ENCODE results near the gene TGFB3.
"Not testable (repeated sequence)": the region's sequence is repeated elsewhere in the genome, so short reads cannot be mapped to it uniquely, and the experiment has no call there.

The TGFB3 gene

DNA sequence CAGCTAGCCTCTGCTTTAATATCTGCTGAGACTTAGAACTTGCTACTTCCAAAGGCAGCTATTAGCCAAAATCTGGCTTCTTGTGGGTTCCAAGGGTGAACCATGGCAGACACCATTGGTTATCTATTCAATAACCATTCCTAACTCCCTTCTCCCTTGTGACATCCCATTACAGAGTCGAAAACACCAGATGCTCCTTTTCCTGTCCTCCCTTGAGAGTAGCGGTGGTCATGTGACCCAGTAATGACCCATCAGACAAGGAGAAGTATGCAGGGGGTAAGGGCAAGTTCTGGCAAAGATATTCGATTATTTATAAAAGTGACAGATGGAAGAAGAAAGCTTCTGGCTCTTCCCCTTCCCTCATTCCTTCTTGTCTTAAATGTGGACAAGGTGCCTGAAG lies 20.1 kb downstream of the TGFB3 start:
- DNase-seq (ENCODE audit: low read depth in 1 of 2, low spot score in 1 of 2), result no peak

DNA sequence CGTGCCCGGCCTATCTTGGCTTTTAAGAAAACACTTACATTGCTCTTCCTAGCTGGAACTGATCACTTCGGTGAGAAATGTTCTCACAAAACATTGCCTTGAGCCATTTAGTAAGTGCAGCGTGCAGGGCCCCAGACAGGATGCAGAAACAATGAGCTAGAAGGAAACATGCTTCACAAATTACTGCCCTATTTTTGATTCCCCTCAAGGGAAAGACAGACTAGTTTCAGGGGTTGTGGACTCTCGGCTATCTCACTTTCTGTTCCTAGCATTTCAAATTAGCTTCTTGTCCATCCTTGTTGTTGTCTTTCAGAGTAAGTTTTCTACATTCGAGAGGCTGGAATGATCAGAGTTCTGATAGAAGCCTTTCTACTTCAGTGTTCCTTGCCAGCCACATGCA lies 21.6 kb downstream of the TGFB3 start:
- no peak for DNase-seq (ENCODE audit: low read depth in 1 of 2, low spot score in 1 of 2)

DNA sequence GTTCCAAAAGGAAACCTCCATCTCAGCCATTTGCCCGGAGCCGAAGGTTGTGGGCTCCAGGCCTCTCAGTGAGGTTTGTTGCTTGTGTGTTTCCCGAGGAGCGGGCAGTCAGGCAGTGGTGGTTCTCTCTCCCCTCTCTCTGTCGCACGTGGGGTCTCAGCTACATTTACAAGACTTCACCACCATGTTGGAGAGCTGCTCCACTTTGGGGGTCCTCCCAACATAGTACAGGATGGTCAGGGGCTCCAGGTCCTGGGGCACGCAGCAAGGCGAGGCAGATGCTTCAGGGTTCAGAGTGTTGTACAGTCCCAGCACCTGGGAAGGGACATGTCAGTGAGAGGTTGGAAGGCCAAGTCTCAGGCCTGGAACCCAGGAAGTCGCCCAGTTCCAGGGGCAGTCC lies 22.8 kb downstream of the TGFB3 start:
- no peak for DNase-seq (ENCODE audit: low read depth in 1 of 2, low spot score in 1 of 2)

DNA sequence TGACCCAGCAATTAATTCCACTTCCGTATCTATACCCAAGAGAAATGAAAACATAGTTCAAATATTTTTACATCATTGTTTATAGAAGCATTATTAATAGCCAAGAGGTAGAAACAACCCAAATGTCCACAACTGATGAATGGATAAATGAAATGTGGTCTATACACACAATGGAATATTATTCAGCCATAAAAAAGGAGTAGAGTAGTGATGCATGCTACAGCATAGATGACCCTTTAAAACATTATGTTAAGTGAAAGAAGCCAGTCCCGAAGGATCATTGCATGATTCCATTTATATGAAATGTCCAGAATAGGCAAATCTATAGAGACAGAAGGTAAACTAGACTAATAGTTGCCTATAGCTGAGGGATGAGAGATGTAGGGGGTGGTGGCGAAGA lies 29.3 kb downstream of the TGFB3 start:
- no peak for DNase-seq (ENCODE audit: low read depth in 1 of 2, low spot score in 1 of 2)

DNA sequence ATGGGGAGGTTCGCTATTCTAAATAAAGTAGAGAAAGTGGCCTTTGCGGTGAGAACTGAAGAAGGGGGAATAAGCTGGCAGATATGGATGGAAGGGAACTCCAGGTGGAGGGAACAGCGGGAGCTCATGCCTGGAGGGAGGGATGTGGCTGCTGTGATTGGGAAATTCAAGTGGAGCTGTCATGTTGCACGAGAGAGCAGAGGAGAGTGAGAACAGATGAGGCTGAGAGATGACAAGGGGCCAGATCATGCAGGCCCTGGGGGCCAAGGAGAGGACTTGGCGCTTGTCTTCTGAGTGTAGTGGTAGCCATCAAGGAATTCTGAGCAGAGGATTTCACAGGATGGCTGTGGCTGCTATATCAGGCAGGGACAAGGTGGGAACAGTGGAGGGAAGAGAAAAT lies 35.0 kb downstream of the TGFB3 start:
- DNase-seq (ENCODE audit: low read depth in 1 of 2, low spot score in 1 of 2), result no peak

DNA sequence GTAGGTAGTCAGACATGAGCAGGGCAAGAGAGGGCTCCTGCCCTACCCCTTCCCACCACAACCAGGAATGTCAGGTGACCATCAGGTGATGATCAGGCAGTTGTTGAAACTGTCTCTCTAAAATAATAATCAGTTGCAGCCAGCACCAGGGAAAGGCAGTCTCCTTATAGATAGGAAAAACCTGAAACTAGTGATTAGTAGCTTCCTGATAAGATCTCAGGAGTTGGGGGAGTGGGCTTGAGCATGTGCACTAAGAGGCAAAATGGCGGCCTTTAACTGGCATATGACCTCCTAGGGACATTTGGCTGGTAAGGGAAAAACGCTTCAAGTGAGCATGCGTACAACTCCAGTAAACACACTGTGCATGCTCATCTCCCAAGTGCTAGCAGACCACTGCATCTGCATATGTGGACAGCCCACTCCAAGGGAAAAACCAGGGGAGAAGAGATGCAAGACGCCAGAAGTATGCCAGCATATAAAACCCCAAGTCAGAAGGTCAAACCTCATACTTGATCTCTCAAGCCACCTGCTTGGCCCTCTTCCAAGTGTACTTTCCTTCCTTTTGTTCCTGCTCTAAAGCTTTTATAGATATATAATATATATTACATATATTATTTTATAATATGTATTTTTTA lies 37.1 kb downstream of the TGFB3 start:
- DNase-seq (ENCODE audit: low read depth in 1 of 2, low spot score in 1 of 2), result no peak

DNA sequence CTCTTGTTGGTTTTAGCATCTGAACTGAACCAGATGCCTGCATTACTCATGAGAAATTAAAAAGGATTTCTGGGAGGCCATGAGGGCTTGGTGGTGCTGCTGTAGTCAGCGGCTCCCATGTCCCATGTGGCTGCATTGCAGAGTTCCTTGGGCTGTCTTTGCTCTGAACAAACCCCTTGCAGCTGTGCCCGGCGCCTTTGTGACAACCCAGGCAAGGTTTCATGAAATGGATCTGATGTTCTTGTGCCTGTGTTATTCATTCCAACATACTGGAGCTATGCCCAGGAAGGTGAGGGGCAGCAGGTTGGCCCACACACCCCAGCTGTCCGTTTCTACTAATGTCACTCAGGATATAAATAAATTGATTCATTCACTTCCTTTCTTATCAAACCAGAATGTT lies 40.8 kb downstream of the TGFB3 start:
- no peak for DNase-seq (ENCODE audit: low read depth in 1 of 2, low spot score in 1 of 2)

DNA sequence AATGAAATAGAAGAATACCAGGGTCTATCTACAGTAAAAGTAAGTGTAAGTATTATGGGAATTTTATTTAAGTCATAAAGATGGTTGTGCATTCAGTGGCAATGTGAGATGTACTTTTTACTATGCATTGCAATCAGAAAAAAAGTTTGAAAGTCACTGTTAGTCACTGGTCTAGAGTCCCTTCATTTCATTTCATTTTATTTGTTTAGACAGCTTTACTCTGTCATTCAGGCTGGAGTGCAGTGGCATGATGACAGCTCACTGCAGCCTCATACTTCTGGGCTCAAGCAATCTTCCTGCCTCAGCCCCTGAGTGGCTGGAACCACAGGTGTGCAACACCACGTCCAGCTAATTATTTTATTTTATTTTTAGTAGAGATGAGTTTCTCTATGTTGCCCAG lies 42.6 kb downstream of the TGFB3 start:
- DNase-seq (ENCODE audit: low read depth in 1 of 2, low spot score in 1 of 2), result no peak

DNA sequence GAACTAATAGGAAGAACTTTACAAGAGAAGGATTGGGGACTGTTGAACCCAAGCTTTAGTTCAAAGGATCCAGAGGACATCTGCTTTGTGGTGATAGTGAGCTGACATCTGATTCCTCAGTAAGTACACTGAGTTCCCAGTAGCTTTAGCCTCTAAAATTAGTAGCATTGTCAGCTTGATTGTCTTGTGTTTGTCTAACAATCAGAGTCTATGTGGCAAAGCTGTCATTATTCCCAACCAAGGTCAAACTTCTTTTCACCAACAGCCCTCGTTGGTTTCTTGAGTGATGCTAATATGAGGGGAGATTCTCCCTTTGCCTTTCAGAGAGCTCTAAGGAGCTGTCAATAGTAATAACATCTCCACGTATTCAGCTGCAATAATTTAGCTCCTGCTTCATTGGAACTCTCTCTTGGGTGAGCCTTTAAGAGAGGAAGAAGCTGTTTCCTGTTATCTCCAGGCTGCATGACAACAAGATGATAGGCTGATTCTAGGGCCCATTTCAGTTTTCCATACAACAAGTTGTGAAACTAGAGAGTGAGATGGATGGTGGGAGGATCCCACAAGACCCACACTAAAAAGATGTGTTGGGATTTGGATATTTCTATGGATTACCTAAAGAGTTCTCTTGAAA lies 46.7 kb downstream of the TGFB3 start:
- no peak for DNase-seq (ENCODE audit: low read depth in 1 of 2, low spot score in 1 of 2)

DNA sequence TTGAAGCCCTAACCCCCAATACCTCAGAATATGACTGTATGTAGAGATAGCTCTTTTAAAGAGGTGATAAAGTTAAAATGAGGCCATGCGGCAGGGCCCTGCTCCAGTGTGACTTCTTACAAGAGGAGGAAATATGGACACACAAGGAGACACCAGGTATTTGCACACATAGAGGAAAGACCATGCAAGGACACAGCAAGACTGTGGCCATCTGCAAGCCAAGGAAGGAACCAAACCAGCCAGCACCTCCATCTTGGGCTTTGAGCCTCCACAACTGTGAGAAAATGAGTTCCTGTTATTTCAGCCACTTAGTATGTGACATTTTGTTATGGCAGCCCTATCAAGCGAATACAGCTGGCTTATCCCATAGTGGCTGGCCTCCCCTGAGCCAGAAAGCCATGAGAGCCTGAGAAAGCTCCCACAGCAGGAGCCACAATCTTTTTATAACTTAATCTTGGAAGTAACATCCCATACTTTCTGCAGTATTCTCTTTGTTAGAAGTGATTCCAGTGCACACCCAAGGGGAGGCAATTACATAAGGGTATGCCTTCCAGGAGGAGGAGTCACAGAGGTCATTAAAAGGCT lies 48.0 kb downstream of the TGFB3 start:
- no peak for DNase-seq (ENCODE audit: low read depth in 1 of 2, low spot score in 1 of 2)

DNA sequence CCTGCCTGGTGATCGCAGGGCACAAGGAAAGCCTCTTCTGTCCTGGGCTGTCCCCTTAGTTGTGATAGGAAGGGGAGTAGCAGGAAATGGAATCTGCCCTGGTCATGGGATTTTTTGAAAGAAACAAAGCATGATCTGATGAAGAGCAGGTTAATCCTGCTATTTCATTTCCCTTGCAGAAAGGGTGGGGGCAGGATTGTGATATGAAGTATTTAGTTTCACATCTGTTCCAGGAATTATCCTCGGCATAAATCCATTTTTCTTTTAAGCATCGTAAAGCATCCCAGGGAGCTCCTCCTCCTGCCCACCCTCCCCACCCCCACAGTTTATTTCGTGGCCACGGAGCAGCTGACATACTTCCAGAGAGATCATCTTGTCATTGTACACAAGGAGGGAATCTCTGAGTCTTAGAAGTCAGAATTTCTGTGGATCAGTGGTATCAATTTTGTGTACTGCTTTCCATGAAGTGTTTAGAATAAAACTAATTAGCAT lies 53.1 kb downstream of the TGFB3 start:
- no peak for DNase-seq (ENCODE audit: low read depth in 1 of 2, low spot score in 1 of 2)

DNA sequence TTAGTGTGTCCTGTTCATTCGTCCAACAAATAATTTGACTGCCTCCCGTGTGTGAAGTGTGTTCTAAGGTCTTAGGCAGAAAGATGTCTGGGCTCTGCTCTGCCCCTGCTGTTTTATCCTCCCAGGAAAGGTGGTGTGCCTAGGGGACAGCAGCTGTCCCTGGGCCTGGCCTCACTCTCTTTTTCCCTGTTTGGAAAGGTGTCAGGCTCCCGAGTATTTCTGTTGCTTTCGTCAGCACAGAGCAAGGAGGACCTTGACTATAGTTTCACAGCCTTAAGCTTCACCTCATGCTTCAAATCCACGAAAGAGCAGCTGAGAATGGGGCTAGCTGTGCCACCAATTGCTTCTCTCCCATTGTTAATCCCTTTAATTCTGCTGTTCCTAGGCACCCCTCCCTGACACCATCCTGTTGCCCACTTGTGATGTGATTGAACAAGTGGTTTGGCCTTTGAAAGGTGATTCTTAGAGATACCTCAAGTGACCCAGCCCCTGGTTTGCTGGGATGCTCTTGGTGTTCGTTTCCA lies 54.2 kb downstream of the TGFB3 start:
- no peak for DNase-seq (ENCODE audit: low read depth in 1 of 2, low spot score in 1 of 2)

DNA sequence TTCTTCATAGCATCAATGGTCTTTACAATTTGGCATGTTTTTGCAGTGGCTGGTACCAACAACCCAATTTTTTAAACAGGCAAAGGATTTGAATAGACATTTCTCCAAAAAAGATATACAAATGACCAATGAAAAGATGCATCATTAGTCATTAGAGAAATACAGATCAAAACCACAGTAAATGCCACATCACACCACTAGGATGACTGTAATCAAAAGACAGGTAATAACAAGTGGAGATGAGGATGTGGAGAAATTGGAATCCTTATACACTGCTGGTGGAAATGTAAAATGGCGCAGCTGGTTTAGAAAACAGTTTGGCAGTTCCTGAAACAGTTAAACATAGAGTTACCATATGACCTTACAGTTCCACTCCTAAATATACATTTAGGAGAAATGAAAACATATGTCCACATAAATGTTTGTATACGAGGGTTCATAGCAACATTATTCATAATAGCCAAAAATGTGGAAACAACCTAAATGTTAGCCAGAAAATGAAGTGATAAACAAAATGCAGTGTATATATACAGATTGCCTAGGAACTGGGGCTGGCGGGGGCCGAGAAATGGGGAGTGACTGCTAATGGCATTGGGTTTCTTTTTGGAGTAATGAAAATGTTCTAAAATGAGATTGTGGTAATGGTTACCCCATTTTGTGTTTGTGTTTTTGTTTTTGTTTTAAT lies 55.2 kb downstream of the TGFB3 start:
- no peak for DNase-seq (ENCODE audit: low read depth in 1 of 2, low spot score in 1 of 2)

DNA sequence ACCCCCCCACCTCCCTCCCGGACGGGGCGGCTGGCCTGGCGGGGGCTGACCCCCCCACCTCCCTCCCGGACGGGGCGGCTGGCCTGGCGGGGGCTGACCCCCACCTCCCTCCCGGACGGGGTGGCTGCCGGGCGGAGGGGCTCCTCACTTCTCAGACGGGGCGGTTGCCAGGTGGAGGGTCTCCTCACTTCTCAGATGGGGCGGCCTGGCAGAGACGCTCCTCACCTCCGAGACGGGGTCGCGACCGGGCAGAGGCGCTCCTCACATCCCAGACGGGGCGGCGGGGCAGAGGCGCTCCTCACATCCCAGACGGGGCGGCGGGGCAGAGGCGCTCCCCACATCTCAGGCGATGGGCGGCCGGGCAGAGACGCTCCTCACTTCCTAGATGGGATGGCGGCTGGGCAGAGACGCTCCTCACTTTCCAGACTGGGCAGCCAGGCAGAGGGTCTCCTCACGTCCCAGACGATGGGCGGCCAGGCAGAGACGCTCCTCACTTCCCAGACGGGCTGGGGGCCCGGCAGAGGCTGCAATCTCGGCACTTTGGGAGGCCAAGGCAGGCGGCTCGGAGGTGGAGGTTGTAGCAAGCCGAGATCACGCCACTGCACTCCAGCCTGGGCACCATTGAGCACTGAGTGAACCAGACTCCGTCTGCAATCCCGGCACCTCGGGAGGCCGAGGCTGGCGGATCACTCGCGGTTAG lies 56.5 kb downstream of the TGFB3 start:
- not testable (repeated sequence) for DNase-seq (ENCODE audit: low read depth in 1 of 2, low spot score in 1 of 2)

DNA sequence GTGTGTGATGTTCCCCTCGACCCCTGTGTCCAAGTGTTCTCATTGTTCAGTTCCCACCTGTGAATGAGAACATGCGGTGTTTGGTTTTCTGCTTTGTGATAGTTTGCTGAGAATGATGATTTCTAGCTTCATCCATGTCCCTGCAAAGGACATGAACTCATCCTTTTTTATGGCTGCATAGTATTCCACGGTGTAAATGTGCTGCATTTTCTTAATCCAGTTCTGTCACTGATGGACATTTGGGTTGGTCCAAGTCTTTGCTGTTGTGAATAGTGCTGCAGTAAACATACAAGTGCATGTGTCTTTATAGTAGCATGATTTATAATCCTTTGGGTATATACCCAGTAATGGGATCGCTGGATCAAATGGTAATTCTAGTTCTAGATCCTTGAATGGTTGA lies 61.4 kb downstream of the TGFB3 start:
- not testable (repeated sequence) for DNase-seq (ENCODE audit: low read depth in 1 of 2, low spot score in 1 of 2)

DNA sequence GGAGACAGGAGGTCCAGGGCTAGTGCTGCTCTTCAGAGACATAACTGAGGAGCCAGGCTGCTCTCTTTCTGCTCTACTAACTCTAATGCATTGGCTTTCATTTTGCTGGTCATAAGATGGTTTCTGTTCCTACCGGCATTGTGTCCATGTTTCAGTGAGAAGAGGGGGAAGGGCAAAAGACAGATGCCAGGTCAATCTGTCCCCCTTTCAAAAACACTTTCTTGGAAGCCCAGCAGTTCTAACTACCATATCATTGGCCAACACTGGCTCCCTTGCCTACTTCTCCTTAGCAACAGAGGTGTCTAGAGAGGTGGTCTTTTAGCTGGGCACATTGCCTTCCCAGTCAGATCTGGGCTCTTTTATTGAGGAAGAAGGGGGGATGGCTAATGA lies 63.9 kb downstream of the TGFB3 start:
- DNase-seq (ENCODE audit: low read depth in 1 of 2, low spot score in 1 of 2), result no peak

DNA sequence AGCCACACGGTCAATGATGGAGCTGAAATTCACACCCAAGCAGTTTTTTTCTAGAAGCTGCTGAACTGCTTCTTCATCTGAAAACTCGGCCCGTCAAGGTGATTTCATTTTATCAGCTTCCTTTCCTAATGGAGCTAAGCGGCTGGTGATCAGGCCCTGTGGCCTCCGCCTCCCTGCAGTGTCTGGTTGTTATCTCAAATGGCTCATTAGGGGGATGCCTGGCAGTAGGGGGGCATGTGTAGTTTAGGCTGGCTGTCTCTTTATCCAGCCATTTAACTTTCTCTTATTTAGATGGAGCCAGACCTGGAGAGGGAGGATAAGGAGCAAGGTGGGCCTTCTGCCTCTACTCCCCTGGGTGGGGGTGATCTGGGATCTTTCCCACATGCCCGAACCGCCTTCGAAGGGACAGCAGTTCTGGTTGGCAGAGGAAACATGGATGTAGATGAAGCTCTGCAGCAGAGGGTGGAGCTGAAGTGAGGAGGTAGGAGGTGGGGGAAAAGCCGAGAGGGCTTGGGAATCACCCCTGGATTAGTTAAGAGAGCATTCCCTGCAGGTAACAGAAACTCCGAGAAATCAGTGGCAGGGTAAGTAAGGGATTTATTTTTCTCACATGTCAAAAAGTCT lies 64.4 kb downstream of the TGFB3 start:
- no peak for DNase-seq (ENCODE audit: low read depth in 1 of 2, low spot score in 1 of 2)

DNA sequence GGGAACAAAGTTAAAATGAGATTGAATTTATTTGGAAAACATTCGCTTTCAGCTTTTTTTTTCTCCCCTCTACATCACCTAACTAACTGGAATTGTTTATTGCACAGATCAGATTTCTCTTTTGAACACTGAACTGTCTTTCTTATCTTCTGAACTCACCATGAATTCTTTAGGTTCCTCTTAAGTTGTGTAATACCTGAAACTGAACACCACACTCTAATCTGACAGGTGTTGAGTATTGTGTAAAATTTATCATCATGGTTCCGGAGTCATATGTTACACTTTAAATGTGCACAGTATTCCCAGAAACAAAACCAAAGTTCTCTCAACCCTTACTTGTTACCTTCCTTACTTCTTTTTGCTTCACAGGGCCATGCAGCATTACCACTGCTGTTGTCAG lies 66.8 kb downstream of the TGFB3 start:
- DNase-seq (ENCODE audit: low read depth in 1 of 2, low spot score in 1 of 2), result no peak

DNA sequence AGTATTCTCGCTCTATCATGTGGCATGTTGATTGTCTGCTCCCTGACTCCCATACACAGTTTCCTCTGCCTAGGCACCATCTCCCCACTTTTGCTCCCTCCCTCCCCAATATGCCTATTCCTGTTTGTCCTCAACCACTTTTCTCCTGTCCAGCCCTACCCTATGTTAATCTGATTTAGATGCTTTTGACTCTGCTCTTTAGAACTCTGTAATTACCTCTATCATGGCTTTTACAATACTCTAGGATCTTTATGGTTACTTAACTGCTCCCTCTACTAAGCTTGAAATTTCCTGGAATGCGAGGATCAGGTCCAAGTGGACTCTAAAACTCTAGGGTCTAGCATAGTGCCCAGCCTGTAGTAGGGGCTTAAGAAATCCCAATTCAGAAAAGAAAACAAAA lies 68.6 kb downstream of the TGFB3 start:
- DNase-seq (ENCODE audit: low read depth in 1 of 2, low spot score in 1 of 2), result no peak

DNA sequence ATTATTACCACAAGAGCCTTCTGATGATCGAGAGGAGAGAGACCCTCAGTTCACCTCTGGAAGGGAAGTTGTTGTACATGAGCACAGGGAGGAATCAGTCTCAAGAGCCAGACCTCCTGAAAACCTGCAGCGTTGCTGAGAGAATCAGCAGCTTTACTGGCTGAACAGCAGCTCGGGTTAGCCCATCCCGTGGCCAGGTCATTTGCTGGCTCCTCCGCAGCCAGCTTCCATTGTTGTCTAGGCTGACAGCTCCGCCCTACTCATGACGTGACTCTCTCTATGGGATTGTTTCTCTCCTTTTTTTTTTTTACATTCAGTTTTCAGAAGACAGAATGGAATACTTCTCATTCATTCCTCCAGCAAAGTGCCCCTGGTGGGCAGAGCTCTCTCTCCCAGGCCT lies 69.9 kb downstream of the TGFB3 start:
- no peak for DNase-seq (ENCODE audit: low read depth in 1 of 2, low spot score in 1 of 2)

DNA sequence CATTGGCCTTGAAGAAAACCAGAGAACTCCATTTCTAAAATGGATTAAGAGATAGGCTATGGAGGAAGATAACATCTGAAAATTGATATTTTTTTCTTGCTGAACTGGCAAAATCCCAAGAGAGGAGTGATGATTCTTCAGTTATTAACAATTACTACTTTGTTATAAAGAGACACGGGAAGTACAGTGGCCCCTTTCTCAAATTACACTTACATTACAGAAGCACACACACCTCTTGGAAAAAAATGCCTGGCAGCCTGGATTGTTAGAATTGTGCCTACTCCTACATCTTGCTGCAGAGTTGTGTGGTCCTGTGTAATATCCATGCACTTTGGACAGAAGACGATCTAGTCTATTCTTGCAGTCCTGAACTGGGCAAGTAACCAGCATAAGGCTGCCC lies 71.7 kb downstream of the TGFB3 start:
- DNase-seq (ENCODE audit: low read depth in 1 of 2, low spot score in 1 of 2), result no peak
